WTC11 (cell line): ENCODE data around the gene SYT1. TPM values are rescaled to one million over a fixed set of nuclear protein-coding genes. Genes with fewer than 3 reads are reported as not detected.

Experiments
- ATAC-seq: fragments of 200-7000 bp; cut with Tn5 transposase; 2 replicates; pipeline ENCODE4 v1.10.0; 2021; ENCODE audit warnings: mild to moderate bottlenecking, moderate library complexity
- CTCF ChIA-PET: fragments of 300-600 bp; sonication (Branson Sonifier 250); formaldehyde crosslinking; loops from one replicate; lab custom pipeline; 2021; ENCODE audit warnings: antibody characterized with exemption; lab: Charles Lee
- POLR2A ChIA-PET: fragments of 350-600 bp; sonication (Branson Sonifier 250); formaldehyde crosslinking; loops from one replicate; lab custom pipeline; 2021; ENCODE audit warnings: antibody characterized with exemption; lab: Charles Lee
- DNase-seq: peaks from one replicate; pipeline ENCODE4 v3.0.0; 2021; ENCODE audit warnings: low spot score
- H3K27ac Mint-ChIP-seq: 2 replicates; pipeline ENCODE4 v1.8.0; 2021; ENCODE audit warnings: mixed read lengths
- H3K27me3 Mint-ChIP-seq: 2 replicates; pipeline ENCODE4 v1.8.0; 2021; ENCODE audit warnings: low read depth, mild to moderate bottlenecking, moderate library complexity, mixed read lengths
- H3K36me3 Mint-ChIP-seq: 2 replicates; pipeline ENCODE4 v1.8.0; 2021; ENCODE audit warnings: mixed read lengths
- H3K4me1 Mint-ChIP-seq: 2 replicates; pipeline ENCODE4 v1.8.0; 2022; ENCODE audit warnings: mixed read lengths
- H3K4me3 Mint-ChIP-seq: 2 replicates; pipeline ENCODE4 v1.8.0; 2021; ENCODE audit warnings: mild to moderate bottlenecking, moderate library complexity, mixed read lengths
- H3K9me3 Mint-ChIP-seq: 2 replicates; pipeline ENCODE4 v1.8.0; 2021; ENCODE audit warnings: mixed read lengths
- AR ChIP-seq: fragments of 250-450 bp; sonication (Bioruptor Pico); IDR thresholded peaks from 2 replicates; pipeline ENCODE4 v1.9.0; 2021; ENCODE audit warnings: mild to moderate bottlenecking
- ARID4B ChIP-seq: sonication (generic); formaldehyde crosslinking; IDR thresholded peaks from 2 replicates; pipeline ENCODE4 v1.8.0; 2023; ENCODE audit warnings: missing genetic modification reagents, mild to moderate bottlenecking, borderline replicate concordance
- CTCF ChIP-seq: fragments of 200-600 bp; IDR thresholded peaks from 2 replicates; pipeline ENCODE4 v1.8.0; 2022; ENCODE audit warnings: antibody characterized with exemption
- EMX1 ChIP-seq: fragments of 250-450 bp; sonication (Bioruptor Pico); IDR thresholded peaks from 2 replicates; pipeline ENCODE4 v1.8.0; 2021; ENCODE audit warnings: mild to moderate bottlenecking
- ERG ChIP-seq: fragments of 250-450 bp; sonication (Bioruptor Pico); IDR thresholded peaks from 2 replicates; pipeline ENCODE4 v1.8.0; 2021; ENCODE audit warnings: mild to moderate bottlenecking
- ETV6 ChIP-seq: sonication (generic); formaldehyde crosslinking; IDR thresholded peaks from 2 replicates; pipeline ENCODE4 v1.8.1; 2022; ENCODE audit warnings: mild to moderate bottlenecking, missing genetic modification reagents
- FOXK1 ChIP-seq: sonication (generic); formaldehyde crosslinking; IDR thresholded peaks from 2 replicates; pipeline ENCODE4 v1.8.0; 2022; ENCODE audit warnings: mild to moderate bottlenecking, moderate library complexity, missing genetic modification reagents
- GABPB1 ChIP-seq: sonication (generic); formaldehyde crosslinking; IDR thresholded peaks from 2 replicates; pipeline ENCODE4 v1.8.1; 2023; ENCODE audit warnings: mild to moderate bottlenecking, missing genetic modification reagents
- GRHL2 ChIP-seq: fragments of 250-450 bp; sonication (Bioruptor Pico); IDR thresholded peaks from 2 replicates; pipeline ENCODE4 v1.8.0; 2022; ENCODE audit warnings: mild to moderate bottlenecking, moderate library complexity; ENCODE audit not compliant: insufficient replicate concordance, severe bottlenecking
- HMGA2 ChIP-seq: fragments of 250-450 bp; sonication (Bioruptor Pico); IDR thresholded peaks from 2 replicates; pipeline ENCODE4 v1.4.0; 2021; ENCODE audit warnings: mild to moderate bottlenecking, moderate library complexity
- JAZF1 ChIP-seq: fragments of 250-450 bp; sonication (Bioruptor Pico); IDR thresholded peaks from 2 replicates; pipeline ENCODE4 v1.9.0; 2021; ENCODE audit warnings: moderate library complexity, mild to moderate bottlenecking, inconsistent platforms
- NR1H2 ChIP-seq: sonication (generic); formaldehyde crosslinking; IDR thresholded peaks from 2 replicates; pipeline ENCODE4 v1.9.0; 2021; ENCODE audit warnings: mild to moderate bottlenecking, moderate library complexity, missing genetic modification reagents
- PRDM15 ChIP-seq: sonication (generic); formaldehyde crosslinking; IDR thresholded peaks from 2 replicates; pipeline ENCODE4 v1.8.0; 2022; ENCODE audit warnings: missing genetic modification reagents
- RELA ChIP-seq: sonication (generic); formaldehyde crosslinking; IDR thresholded peaks from 2 replicates; pipeline ENCODE4 v1.8.1; 2022; ENCODE audit warnings: missing genetic modification reagents, mild to moderate bottlenecking, borderline replicate concordance
- SMAD4 ChIP-seq: sonication (generic); formaldehyde crosslinking; IDR thresholded peaks from 2 replicates; pipeline ENCODE4 v1.8.0; 2022; ENCODE audit warnings: mild to moderate bottlenecking, missing genetic modification reagents
- TEAD4 ChIP-seq: sonication (generic); formaldehyde crosslinking; IDR thresholded peaks from 2 replicates; pipeline ENCODE4 v1.8.0; 2022; ENCODE audit warnings: mild to moderate bottlenecking, missing genetic modification reagents
- ZMAT4 ChIP-seq: fragments of 250-450 bp; sonication (Bioruptor Pico); IDR thresholded peaks from 2 replicates; pipeline ENCODE4 v1.9.0; 2021; ENCODE audit warnings: mild to moderate bottlenecking
- ZSCAN18 ChIP-seq: fragments of 250-450 bp; sonication (Bioruptor Pico); IDR thresholded peaks from 2 replicates; pipeline ENCODE4 v2.1.2; 2022; ENCODE audit warnings: mild to moderate bottlenecking, moderate library complexity
- total RNA-seq: library from RNA; stranded (reverse); gene quantifications from 3 replicates; pipeline ENCODE4 v1.2.3, GENCODE V29; 2021

Gene SYT1
- total RNA-seq, 1 experiment from 2014 or later: 45.2 TPM

- TF ChIP-seq ARID4B (CRISPR knock-in tag): no peak
Observed at GRCh38 chr12:79098530-79098929, 234.0 kb downstream of the SYT1 start (continued).

GRCh38 chr12:79108962-79109361 is 244.4 kb downstream of the SYT1 start:
- no peaks in the 10 kb centered on the region for H3K36me3 Mint-ChIP-seq
- TF ChIP-seq JAZF1 (CRISPR knock-in tag): no peak
- no peak for TF ChIP-seq FOXK1 (CRISPR knock-in tag)
- no peak for TF ChIP-seq EMX1
- ChIA-PET POLR2A (no interaction called here), CTCF (interaction anchor here (0.9 kb wide), 1 partner anchor 10 kb away, joined by 3 read pairs; no protein-coding TSS in a partner anchor)
- no peak overlapping the region for H3K27ac Mint-ChIP-seq
- DNase-seq: no peak
- peak; percentile 66 for ATAC-seq
- H3K9me3 Mint-ChIP-seq: no peaks in the 10 kb centered on the region
- no peak overlapping the region for H3K4me3 Mint-ChIP-seq
- H3K4me1 Mint-ChIP-seq: peaks cover 20% of the 10 kb centered on the region
- no peaks in the 10 kb centered on the region for H3K27me3 Mint-ChIP-seq

- H3K4me1 Mint-ChIP-seq: peaks cover 42% of the 10 kb centered on the region
- POLR2A ChIA-PET: no interaction called here
- TF ChIP-seq PRDM15 (CRISPR knock-in tag): no peak
- TF ChIP-seq HMGA2 (CRISPR knock-in tag): no peak
- TF ChIP-seq TEAD4 (CRISPR knock-in tag): no peak
- no peak for TF ChIP-seq ETV6 (CRISPR knock-in tag)
- TF ChIP-seq RELA: no peak
- no peak for TF ChIP-seq GABPB1 (CRISPR knock-in tag)
- no peak for TF ChIP-seq ZSCAN18 (CRISPR knock-in tag)
- TF ChIP-seq CTCF: no peak
- TF ChIP-seq ERG: no peak
- no peak for TF ChIP-seq AR (CRISPR knock-in tag)
- no peak for TF ChIP-seq GRHL2 (CRISPR knock-in tag)
- TF ChIP-seq ZMAT4 (CRISPR knock-in tag): no peak
- no peak for TF ChIP-seq SMAD4 (CRISPR knock-in tag)
- TF ChIP-seq NR1H2: no peak
- no peaks in the 10 kb centered on the region for H3K27me3 Mint-ChIP-seq
- no peak overlapping the region for H3K4me3 Mint-ChIP-seq
- DNase-seq: no peak
- no peaks in the 10 kb centered on the region for H3K36me3 Mint-ChIP-seq
- no peak for ATAC-seq
- H3K27ac Mint-ChIP-seq: no peak overlapping the region
- no peaks in the 10 kb centered on the region for H3K9me3 Mint-ChIP-seq
- CTCF ChIA-PET: no interaction called here
Observed at GRCh38 chr12:79114896-79115295, 250.3 kb downstream of the SYT1 start.
